Measurements from ENCODE around the gene PANK1. TPM values are rescaled to one million over a fixed set of nuclear protein-coding genes. Genes with fewer than 3 reads are reported as not detected.
A peak's percentile ranks its signal among the peaks of the same experiment; 100 is the strongest.

Gene PANK1
- polyA plus RNA-seq, 2 donors, result 1.5 to 2.6 TPM

GRCh38 chr10:89644691-89644966 lies 413 bp downstream of the PANK1 start:
- Histone ChIP-seq H3K27me3 (ENCODE audit: control insufficient read depth in 1 of 2, insufficient read depth in 2 of 2, low read length in 2 of 2) (no peaks in the 10 kb centered on the region), H3K9me3 (ENCODE audit: control insufficient read depth in 2 of 2, insufficient read depth in 1 of 2, low read depth in 1 of 2, low read length in 1 of 2) (no peaks in the 10 kb centered on the region), H3K36me3 (ENCODE audit: control insufficient read depth in 2 of 2, insufficient read depth in 2 of 2, low read length in 1 of 2) (no peaks in the 10 kb centered on the region), H3K27ac (ENCODE audit: low read depth in 2 of 2, low read length in 1 of 2) (peak overlapping the region; percentile 90 to 91), H3K4me3 (ENCODE audit: low read depth in 1 of 2, low read length in 2 of 2) (peak overlapping the region; percentile 72 to 92), H3K4me1 (ENCODE audit: control insufficient read depth in 2 of 2, insufficient read depth in 2 of 2, low read length in 1 of 2) (no peaks in the 10 kb centered on the region)
- 0 to 1% methylated on average over 33 to 35 of the region's 35 CpGs for WGBS, 2 donors

GRCh38 chr10:89643812-89644690 lies 991 bp downstream of the PANK1 start:
- 0% methylated on average over 49 of the region's 49 CpGs for WGBS, 2 donors
- no peaks in the 10 kb centered on the region for H3K36me3 ChIP-seq (ENCODE audit: control insufficient read depth in 2 of 2, insufficient read depth in 2 of 2, low read length in 1 of 2)
- H3K9me3 ChIP-seq (ENCODE audit: control insufficient read depth in 2 of 2, insufficient read depth in 1 of 2, low read depth in 1 of 2, low read length in 1 of 2), result no peaks in the 10 kb centered on the region
- no peaks in the 10 kb centered on the region for H3K4me1 ChIP-seq (ENCODE audit: control insufficient read depth in 2 of 2, insufficient read depth in 2 of 2, low read length in 1 of 2)
- H3K27me3 ChIP-seq (ENCODE audit: control insufficient read depth in 1 of 2, insufficient read depth in 2 of 2, low read length in 2 of 2), result no peaks in the 10 kb centered on the region
- peak overlapping the region; percentile 72 to 92 for H3K4me3 ChIP-seq (ENCODE audit: low read depth in 1 of 2, low read length in 2 of 2)
- peak overlapping the region; percentile 90 to 91 for H3K27ac ChIP-seq (ENCODE audit: low read depth in 2 of 2, low read length in 1 of 2)

- Histone ChIP-seq H3K9me3 (ENCODE audit: control insufficient read depth in 2 of 2, insufficient read depth in 1 of 2, low read depth in 1 of 2, low read length in 1 of 2) (no peaks in the 10 kb centered on the region), H3K36me3 (ENCODE audit: control insufficient read depth in 2 of 2, insufficient read depth in 2 of 2, low read length in 1 of 2) (no peaks in the 10 kb centered on the region), H3K4me3 (ENCODE audit: low read depth in 1 of 2, low read length in 2 of 2) (peak overlapping the region; percentile 72 to 92), H3K27me3 (ENCODE audit: control insufficient read depth in 1 of 2, insufficient read depth in 2 of 2, low read length in 2 of 2) (no peaks in the 10 kb centered on the region), H3K27ac (ENCODE audit: low read depth in 2 of 2, low read length in 1 of 2) (no peak overlapping the region), H3K4me1 (ENCODE audit: control insufficient read depth in 2 of 2, insufficient read depth in 2 of 2, low read length in 1 of 2) (no peaks in the 10 kb centered on the region)
- 2 to 4% methylated on average over 2 of the region's 2 CpGs for WGBS, 2 donors
Measured at GRCh38 chr10:89643431-89643811, 1.6 kb downstream of the PANK1 start.

- WGBS, 2 donors, result 69 to 80% methylated on average over 3 of the region's 3 CpGs
- H3K4me3 ChIP-seq (ENCODE audit: low read depth in 1 of 2, low read length in 2 of 2), result no peak overlapping the region
- no peaks in the 10 kb centered on the region for H3K36me3 ChIP-seq (ENCODE audit: control insufficient read depth in 2 of 2, insufficient read depth in 2 of 2, low read length in 1 of 2)
- H3K9me3 ChIP-seq (ENCODE audit: control insufficient read depth in 2 of 2, insufficient read depth in 1 of 2, low read depth in 1 of 2, low read length in 1 of 2), result no peaks in the 10 kb centered on the region
- H3K27me3 ChIP-seq (ENCODE audit: control insufficient read depth in 1 of 2, insufficient read depth in 2 of 2, low read length in 2 of 2), result no peaks in the 10 kb centered on the region
- H3K27ac ChIP-seq (ENCODE audit: low read depth in 2 of 2, low read length in 1 of 2), result no peak overlapping the region
- no peaks in the 10 kb centered on the region for H3K4me1 ChIP-seq (ENCODE audit: control insufficient read depth in 2 of 2, insufficient read depth in 2 of 2, low read length in 1 of 2)
Measured at GRCh38 chr10:89642193-89642592, 2.8 kb downstream of the PANK1 start.

GRCh38 chr10:89640241-89640640 lies 4.8 kb downstream of the PANK1 start:
- Histone ChIP-seq H3K4me1 (ENCODE audit: control insufficient read depth in 2 of 2, insufficient read depth in 2 of 2, low read length in 1 of 2) (no peaks in the 10 kb centered on the region), H3K9me3 (ENCODE audit: control insufficient read depth in 2 of 2, insufficient read depth in 1 of 2, low read depth in 1 of 2, low read length in 1 of 2) (no peaks in the 10 kb centered on the region), H3K27me3 (ENCODE audit: control insufficient read depth in 1 of 2, insufficient read depth in 2 of 2, low read length in 2 of 2) (no peaks in the 10 kb centered on the region), H3K27ac (ENCODE audit: low read depth in 2 of 2, low read length in 1 of 2) (no peak overlapping the region), H3K4me3 (ENCODE audit: low read depth in 1 of 2, low read length in 2 of 2) (no peak overlapping the region), H3K36me3 (ENCODE audit: control insufficient read depth in 2 of 2, insufficient read depth in 2 of 2, low read length in 1 of 2) (no peaks in the 10 kb centered on the region)
- WGBS, 2 donors, result 71 to 73% methylated on average over 1 of the region's 1 CpG

- WGBS, 2 donors, result 93 to 95% methylated on average over 2 of the region's 2 CpGs
Measured at GRCh38 chr10:89639326-89639725, 5.7 kb downstream of the PANK1 start.

GRCh38 chr10:89637113-89637512 lies 7.9 kb downstream of the PANK1 start:
- Histone ChIP-seq H3K36me3 (ENCODE audit: control insufficient read depth in 2 of 2, insufficient read depth in 2 of 2, low read length in 1 of 2) (no peaks in the 10 kb centered on the region), H3K27me3 (ENCODE audit: control insufficient read depth in 1 of 2, insufficient read depth in 2 of 2, low read length in 2 of 2) (no peaks in the 10 kb centered on the region), H3K4me3 (ENCODE audit: low read depth in 1 of 2, low read length in 2 of 2) (no peak overlapping the region), H3K9me3 (ENCODE audit: control insufficient read depth in 2 of 2, insufficient read depth in 1 of 2, low read depth in 1 of 2, low read length in 1 of 2) (no peaks in the 10 kb centered on the region), H3K4me1 (ENCODE audit: control insufficient read depth in 2 of 2, insufficient read depth in 2 of 2, low read length in 1 of 2) (no peaks in the 10 kb centered on the region), H3K27ac (ENCODE audit: low read depth in 2 of 2, low read length in 1 of 2) (no peak overlapping the region)
- WGBS, 2 donors, result 94 to 97% methylated on average over 7 of the region's 7 CpGs

More at GRCh38 chr10:89639326-89639725, 5.7 kb downstream of the PANK1 start:
- no peaks in the 10 kb centered on the region for H3K27me3 ChIP-seq (ENCODE audit: control insufficient read depth in 1 of 2, insufficient read depth in 2 of 2, low read length in 2 of 2)
- H3K4me3 ChIP-seq (ENCODE audit: low read depth in 1 of 2, low read length in 2 of 2), result no peak overlapping the region
- no peaks in the 10 kb centered on the region for H3K36me3 ChIP-seq (ENCODE audit: control insufficient read depth in 2 of 2, insufficient read depth in 2 of 2, low read length in 1 of 2)
- H3K9me3 ChIP-seq (ENCODE audit: control insufficient read depth in 2 of 2, insufficient read depth in 1 of 2, low read depth in 1 of 2, low read length in 1 of 2), result no peaks in the 10 kb centered on the region
- no peaks in the 10 kb centered on the region for H3K4me1 ChIP-seq (ENCODE audit: control insufficient read depth in 2 of 2, insufficient read depth in 2 of 2, low read length in 1 of 2)
- H3K27ac ChIP-seq (ENCODE audit: low read depth in 2 of 2, low read length in 1 of 2), result no peak overlapping the region

GRCh38 chr10:89634637-89635036 lies 10.4 kb downstream of the PANK1 start:
- Histone ChIP-seq H3K27me3 (ENCODE audit: control insufficient read depth in 1 of 2, insufficient read depth in 2 of 2, low read length in 2 of 2) (no peaks in the 10 kb centered on the region), H3K36me3 (ENCODE audit: control insufficient read depth in 2 of 2, insufficient read depth in 2 of 2, low read length in 1 of 2) (no peaks in the 10 kb centered on the region), H3K27ac (ENCODE audit: low read depth in 2 of 2, low read length in 1 of 2) (no peak overlapping the region), H3K9me3 (ENCODE audit: control insufficient read depth in 2 of 2, insufficient read depth in 1 of 2, low read depth in 1 of 2, low read length in 1 of 2) (no peaks in the 10 kb centered on the region), H3K4me1 (ENCODE audit: control insufficient read depth in 2 of 2, insufficient read depth in 2 of 2, low read length in 1 of 2) (no peaks in the 10 kb centered on the region), H3K4me3 (ENCODE audit: low read depth in 1 of 2, low read length in 2 of 2) (no peak overlapping the region)
- WGBS, 2 donors, result 95 to 98% methylated on average over 2 of the region's 2 CpGs

- H3K36me3 ChIP-seq (ENCODE audit: control insufficient read depth in 2 of 2, insufficient read depth in 2 of 2, low read length in 1 of 2), result no peaks in the 10 kb centered on the region
- H3K27ac ChIP-seq (ENCODE audit: low read depth in 2 of 2, low read length in 1 of 2), result no peak overlapping the region
- H3K9me3 ChIP-seq (ENCODE audit: control insufficient read depth in 2 of 2, insufficient read depth in 1 of 2, low read depth in 1 of 2, low read length in 1 of 2), result no peaks in the 10 kb centered on the region
- H3K4me3 ChIP-seq (ENCODE audit: low read depth in 1 of 2, low read length in 2 of 2), result no peak overlapping the region
- H3K27me3 ChIP-seq (ENCODE audit: control insufficient read depth in 1 of 2, insufficient read depth in 2 of 2, low read length in 2 of 2), result no peaks in the 10 kb centered on the region
- H3K4me1 ChIP-seq (ENCODE audit: control insufficient read depth in 2 of 2, insufficient read depth in 2 of 2, low read length in 1 of 2), result no peaks in the 10 kb centered on the region
Measured at GRCh38 chr10:89633484-89633883, 11.6 kb downstream of the PANK1 start.

GRCh38 chr10:89632824-89633223 lies 12.2 kb downstream of the PANK1 start:
- Histone ChIP-seq H3K9me3 (ENCODE audit: control insufficient read depth in 2 of 2, insufficient read depth in 1 of 2, low read depth in 1 of 2, low read length in 1 of 2) (no peaks in the 10 kb centered on the region), H3K4me1 (ENCODE audit: control insufficient read depth in 2 of 2, insufficient read depth in 2 of 2, low read length in 1 of 2) (no peaks in the 10 kb centered on the region), H3K27me3 (ENCODE audit: control insufficient read depth in 1 of 2, insufficient read depth in 2 of 2, low read length in 2 of 2) (no peaks in the 10 kb centered on the region), H3K4me3 (ENCODE audit: low read depth in 1 of 2, low read length in 2 of 2) (no peak overlapping the region), H3K27ac (ENCODE audit: low read depth in 2 of 2, low read length in 1 of 2) (no peak overlapping the region), H3K36me3 (ENCODE audit: control insufficient read depth in 2 of 2, insufficient read depth in 2 of 2, low read length in 1 of 2) (no peaks in the 10 kb centered on the region)
- WGBS, 2 donors, result 66 to 82% methylated on average over 1 of the region's 1 CpG
